MG63 (cell line): ENCODE data around the gene ANKS6. TPM values are rescaled to one million over a fixed set of nuclear protein-coding genes. Genes with fewer than 3 reads are reported as not detected.

ENCODE experiments used
- DNase-seq: peaks from one replicate; pipeline ENCODE4 v3.0.0-alpha.2; 2020
- H3K27me3 ChIP-seq: fragments of 250-450 bp; sonication (Bioruptor Pico); 2 replicates; pipeline ENCODE4 v1.5.1; 2020; ENCODE audit warnings: mild to moderate bottlenecking, moderate library complexity
- H3K36me3 ChIP-seq: fragments of 250-450 bp; sonication (Bioruptor Pico); 2 replicates; pipeline ENCODE4 v1.5.1; 2020; ENCODE audit warnings: mild to moderate bottlenecking, moderate library complexity
- H3K4me3 ChIP-seq: fragments of 250-450 bp; sonication (Bioruptor Pico); 2 replicates; pipeline ENCODE4 v1.5.1; 2020; ENCODE audit warnings: mild to moderate bottlenecking, moderate library complexity
- H3K9me3 ChIP-seq: fragments of 250-450 bp; sonication (Bioruptor Pico); 2 replicates; pipeline ENCODE4 v1.5.1; 2020; ENCODE audit warnings: mild to moderate bottlenecking, moderate library complexity
- total RNA-seq: library from RNA; depleted of rRNA; stranded (reverse); fragments of >200 nt; shearing (Covaris generic); gene quantifications from 2 replicates; pipeline ENCODE4 v1.2.3, GENCODE V29; 2014; ENCODE audit warnings: low replicate concordance; rRNA removed

ANKS6 gene
- 7.8 and 29.1 TPM in 2 replicates for total RNA-seq

- Histone ChIP-seq H3K9me3 (no peaks in the 10 kb centered on the region), H3K4me3 (peak within 1 kb of the TSS; percentile 58), H3K27me3 (no peaks in the 10 kb centered on the region), H3K36me3 (no peaks in the 10 kb centered on the region)
- peak; percentile 79 for DNase-seq
Measured at GRCh38 chr9:98796364-98797101, at the start of gene ANKS6. Gene ANKS6 (minus strand): TSS chr9:98796555. CDS start chr9:98796491, 64 bp downstream.

- no peaks in the 10 kb centered on the region for H3K36me3 ChIP-seq
- H3K4me3 ChIP-seq, result no peak overlapping the region
- DNase-seq, result no peak
- no peaks in the 10 kb centered on the region for H3K9me3 ChIP-seq
- H3K27me3 ChIP-seq, result no peaks in the 10 kb centered on the region
Measured at GRCh38 chr9:98846081-98846480, 49.7 kb upstream of the ANKS6 start.

GRCh38 chr9:98842510-98842909 is 46.2 kb upstream of the ANKS6 start:
- DNase-seq, result no peak
- H3K9me3 ChIP-seq, result no peaks in the 10 kb centered on the region
- H3K4me3 ChIP-seq, result no peak overlapping the region
- no peaks in the 10 kb centered on the region for H3K27me3 ChIP-seq
- no peaks in the 10 kb centered on the region for H3K36me3 ChIP-seq

GRCh38 chr9:98839724-98840123 is 43.4 kb upstream of the ANKS6 start:
- H3K4me3 ChIP-seq, result no peak overlapping the region
- H3K27me3 ChIP-seq, result no peaks in the 10 kb centered on the region
- no peak for DNase-seq
- no peaks in the 10 kb centered on the region for H3K9me3 ChIP-seq
- no peaks in the 10 kb centered on the region for H3K36me3 ChIP-seq

- H3K9me3 ChIP-seq, result no peaks in the 10 kb centered on the region
Measured at GRCh38 chr9:98838868-98839565, 42.7 kb upstream of the ANKS6 start.

GRCh38 chr9:98838155-98838867 is 42.0 kb upstream of the ANKS6 start:
- no peak for DNase-seq
- H3K27me3 ChIP-seq, result no peaks in the 10 kb centered on the region
- no peaks in the 10 kb centered on the region for H3K36me3 ChIP-seq
- H3K9me3 ChIP-seq, result no peaks in the 10 kb centered on the region
- H3K4me3 ChIP-seq, result no peak overlapping the region

More at GRCh38 chr9:98838868-98839565, 42.7 kb upstream of the ANKS6 start:
- no peak for DNase-seq
- no peak overlapping the region for H3K4me3 ChIP-seq
- H3K27me3 ChIP-seq, result no peaks in the 10 kb centered on the region
- no peaks in the 10 kb centered on the region for H3K36me3 ChIP-seq

- Histone ChIP-seq H3K9me3 (no peaks in the 10 kb centered on the region), H3K36me3 (no peaks in the 10 kb centered on the region), H3K4me3 (no peak overlapping the region), H3K27me3 (no peaks in the 10 kb centered on the region)
- no peak for DNase-seq
Measured at GRCh38 chr9:98837516-98837915, 41.2 kb upstream of the ANKS6 start.

- no peaks in the 10 kb centered on the region for H3K36me3 ChIP-seq
- no peaks in the 10 kb centered on the region for H3K27me3 ChIP-seq
- H3K9me3 ChIP-seq, result no peaks in the 10 kb centered on the region
- H3K4me3 ChIP-seq, result no peak overlapping the region
- no peak for DNase-seq
Measured at GRCh38 chr9:98836206-98836605, 39.9 kb upstream of the ANKS6 start.

- DNase-seq, result no peak
- Histone ChIP-seq H3K27me3 (no peaks in the 10 kb centered on the region), H3K36me3 (no peaks in the 10 kb centered on the region), H3K9me3 (no peaks in the 10 kb centered on the region), H3K4me3 (no peak overlapping the region)
Measured at GRCh38 chr9:98834386-98834785, 38.0 kb upstream of the ANKS6 start.

GRCh38 chr9:98833090-98833956 is 37.0 kb upstream of the ANKS6 start:
- no peak for DNase-seq
- Histone ChIP-seq H3K9me3 (no peaks in the 10 kb centered on the region), H3K4me3 (no peak overlapping the region), H3K27me3 (no peaks in the 10 kb centered on the region), H3K36me3 (no peaks in the 10 kb centered on the region)

- no peak overlapping the region for H3K4me3 ChIP-seq
- DNase-seq, result no peak
- no peaks in the 10 kb centered on the region for H3K27me3 ChIP-seq
- H3K36me3 ChIP-seq, result no peaks in the 10 kb centered on the region
- no peaks in the 10 kb centered on the region for H3K9me3 ChIP-seq
Measured at GRCh38 chr9:98832768-98833089, 36.4 kb upstream of the ANKS6 start.

GRCh38 chr9:98831696-98832095 is 35.3 kb upstream of the ANKS6 start:
- H3K27me3 ChIP-seq, result no peaks in the 10 kb centered on the region
- no peaks in the 10 kb centered on the region for H3K9me3 ChIP-seq
- DNase-seq, result no peak
- no peaks in the 10 kb centered on the region for H3K36me3 ChIP-seq
- H3K4me3 ChIP-seq, result no peak overlapping the region

GRCh38 chr9:98830554-98830953 is 34.2 kb upstream of the ANKS6 start:
- Histone ChIP-seq H3K9me3 (no peaks in the 10 kb centered on the region), H3K36me3 (no peaks in the 10 kb centered on the region), H3K4me3 (no peak overlapping the region)

GRCh38 chr9:98829766-98830165 is 33.4 kb upstream of the ANKS6 start:
- no peak for DNase-seq
- H3K9me3 ChIP-seq, result no peaks in the 10 kb centered on the region
- H3K27me3 ChIP-seq, result no peaks in the 10 kb centered on the region
- no peak overlapping the region for H3K4me3 ChIP-seq
- H3K36me3 ChIP-seq, result no peaks in the 10 kb centered on the region

More at GRCh38 chr9:98830554-98830953, 34.2 kb upstream of the ANKS6 start:
- H3K27me3 ChIP-seq, result no peaks in the 10 kb centered on the region
- DNase-seq, result no peak

- H3K9me3 ChIP-seq, result no peaks in the 10 kb centered on the region
- no peak overlapping the region for H3K4me3 ChIP-seq
- no peaks in the 10 kb centered on the region for H3K27me3 ChIP-seq
- no peak for DNase-seq
- H3K36me3 ChIP-seq, result no peaks in the 10 kb centered on the region
Measured at GRCh38 chr9:98826716-98827115, 30.4 kb upstream of the ANKS6 start.

GRCh38 chr9:98825414-98825813 is 29.1 kb upstream of the ANKS6 start:
- no peaks in the 10 kb centered on the region for H3K27me3 ChIP-seq
- no peaks in the 10 kb centered on the region for H3K9me3 ChIP-seq

More at GRCh38 chr9:98825414-98825813, 29.1 kb upstream of the ANKS6 start:
- Histone ChIP-seq H3K36me3 (no peaks in the 10 kb centered on the region), H3K4me3 (no peak overlapping the region)
- no peak for DNase-seq
